ENCODE data around the gene SNAPC5. TPM values are rescaled to one million over a fixed set of nuclear protein-coding genes. Genes with fewer than 3 reads are reported as not detected.

SNAPC5 gene
- total RNA-seq, 1 donor from 2014 or later = 18.5 TPM

DNA sequence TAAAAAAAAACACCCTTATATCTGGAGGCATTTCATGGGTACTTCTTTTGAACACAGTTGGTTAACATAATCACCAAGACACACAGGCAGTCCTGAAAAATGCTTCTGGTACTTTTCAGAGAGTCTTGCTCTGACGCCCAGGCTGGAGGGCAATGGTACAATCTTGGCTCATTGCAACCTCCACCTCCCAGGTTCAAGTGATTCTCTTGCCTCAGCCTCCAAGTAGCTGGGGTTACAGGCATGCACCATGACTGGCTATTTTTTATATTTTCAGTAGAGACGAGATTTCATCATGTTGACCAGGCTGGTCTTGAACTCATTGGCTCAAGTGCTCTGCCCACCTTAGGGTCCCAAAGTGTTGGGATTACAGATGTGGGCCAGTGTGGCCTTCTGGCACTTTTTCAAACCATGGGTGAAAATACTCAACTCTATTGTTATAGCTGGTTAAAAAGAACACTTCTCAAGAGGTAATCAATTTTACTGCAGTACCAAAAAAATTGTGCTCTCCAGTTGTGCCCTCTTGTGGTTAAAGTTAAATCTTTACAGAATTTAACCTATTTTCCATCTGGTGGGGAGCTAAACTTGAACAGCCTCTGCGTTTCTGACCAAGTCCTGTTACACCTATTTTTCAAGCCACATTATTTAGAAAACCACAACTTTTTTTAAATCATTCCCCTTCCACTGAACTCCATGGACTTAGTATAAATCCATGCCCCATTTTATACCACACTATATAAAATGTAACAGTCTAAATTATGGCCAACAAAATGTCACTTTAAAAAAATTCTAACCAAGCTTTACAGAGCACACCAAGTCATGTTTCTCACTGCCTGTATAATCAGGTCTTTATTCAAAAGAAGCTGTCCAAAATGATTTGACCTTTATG, 1.2 kb upstream of the SNAPC5 start:
- H3K9me3 Mint-ChIP-seq = no peaks in the 10 kb centered on the region
- peak overlapping the region; percentile 69 for H3K27ac Mint-ChIP-seq
- no peak for DNase-seq (ENCODE audit: low spot score in 2 of 2, unreplicated experiment in 2 of 2)
- TF ChIP-seq, protein P1, sequence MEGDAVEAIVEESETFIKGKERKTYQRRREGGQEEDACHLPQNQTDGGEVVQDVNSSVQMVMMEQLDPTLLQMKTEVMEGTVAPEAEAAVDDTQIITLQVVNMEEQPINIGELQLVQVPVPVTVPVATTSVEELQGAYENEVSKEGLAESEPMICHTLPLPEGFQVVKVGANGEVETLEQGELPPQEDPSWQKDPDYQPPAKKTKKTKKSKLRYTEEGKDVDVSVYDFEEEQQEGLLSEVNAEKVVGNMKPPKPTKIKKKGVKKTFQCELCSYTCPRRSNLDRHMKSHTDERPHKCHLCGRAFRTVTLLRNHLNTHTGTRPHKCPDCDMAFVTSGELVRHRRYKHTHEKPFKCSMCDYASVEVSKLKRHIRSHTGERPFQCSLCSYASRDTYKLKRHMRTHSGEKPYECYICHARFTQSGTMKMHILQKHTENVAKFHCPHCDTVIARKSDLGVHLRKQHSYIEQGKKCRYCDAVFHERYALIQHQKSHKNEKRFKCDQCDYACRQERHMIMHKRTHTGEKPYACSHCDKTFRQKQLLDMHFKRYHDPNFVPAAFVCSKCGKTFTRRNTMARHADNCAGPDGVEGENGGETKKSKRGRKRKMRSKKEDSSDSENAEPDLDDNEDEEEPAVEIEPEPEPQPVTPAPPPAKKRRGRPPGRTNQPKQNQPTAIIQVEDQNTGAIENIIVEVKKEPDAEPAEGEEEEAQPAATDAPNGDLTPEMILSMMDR (IDR thresholded peaks at IDR 0.05; ENCODE audit: unreplicated experiment) = peak; percentile 59
- H3K36me3 Mint-ChIP-seq = peaks cover 40% of the 10 kb centered on the region
- H3K4me1 Mint-ChIP-seq = peaks cover 25% of the 10 kb centered on the region
- no peaks in the 10 kb centered on the region for H3K27me3 Mint-ChIP-seq (ENCODE audit: low read depth)
- no peak overlapping the region for H3K4me3 Mint-ChIP-seq

DNA sequence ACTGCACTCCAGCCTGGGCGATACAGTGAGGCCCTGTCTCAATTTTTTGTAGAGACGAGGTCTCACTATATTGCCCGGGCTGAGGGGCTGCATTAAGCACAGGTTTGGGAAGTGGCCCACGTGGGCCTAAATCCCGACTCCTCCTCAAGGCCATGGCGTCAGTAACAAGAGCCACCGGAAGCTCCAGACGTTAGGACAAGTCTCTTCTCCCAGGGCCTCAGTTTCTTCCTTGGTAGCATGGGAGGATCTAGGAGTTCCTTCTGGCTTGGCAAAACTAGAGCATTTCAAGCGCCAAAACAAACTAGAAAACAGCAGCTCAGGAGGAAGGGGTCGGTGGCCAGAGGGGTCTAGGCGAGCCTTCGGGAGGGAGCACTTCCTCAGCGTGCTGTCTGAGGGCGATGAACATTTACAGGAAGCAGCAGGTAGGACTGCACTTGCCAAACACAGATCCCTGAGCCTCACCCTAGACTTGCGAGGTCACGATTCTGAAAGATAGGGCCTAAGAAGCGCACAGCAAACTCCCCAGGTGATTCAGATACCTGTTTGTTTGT, 536 bp downstream of the SNAPC5 start:
- TF ChIP-seq, protein P1 (IDR thresholded peaks at IDR 0.05; ENCODE audit: unreplicated experiment) = no peak
- Mint-ChIP-seq H3K4me1 (peaks cover 11% of the 10 kb centered on the region), H3K27me3 (ENCODE audit: low read depth) (no peaks in the 10 kb centered on the region), H3K36me3 (peaks cover 34% of the 10 kb centered on the region), H3K27ac (peak overlapping the region; percentile 95), H3K9me3 (no peaks in the 10 kb centered on the region), H3K4me3 (peak overlapping the region; percentile 91)
- no peak for DNase-seq (ENCODE audit: low spot score in 2 of 2, unreplicated experiment in 2 of 2)

DNA sequence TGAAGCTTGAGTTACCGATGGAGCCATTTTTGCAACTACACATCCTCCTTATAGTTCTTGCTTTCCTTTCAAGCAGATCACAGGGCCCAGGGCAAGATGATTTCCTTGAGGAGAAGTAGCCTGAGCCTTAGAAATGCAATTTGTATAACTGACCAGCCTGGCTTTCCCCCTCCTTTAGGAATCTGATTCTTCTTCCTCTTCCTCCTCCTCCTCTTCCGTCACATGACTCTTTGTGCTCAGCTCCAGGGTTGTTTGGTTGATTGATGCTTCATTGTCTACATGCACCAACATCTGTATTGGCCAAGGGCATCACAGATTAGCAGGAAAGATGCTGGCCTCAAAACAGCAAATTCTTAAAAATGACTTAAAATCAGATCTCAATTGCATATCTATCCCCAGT, 3.3 kb downstream of the SNAPC5 start:
- no peak for DNase-seq (ENCODE audit: low spot score in 2 of 2, unreplicated experiment in 2 of 2)
- H3K4me3 Mint-ChIP-seq = no peak overlapping the region
- peaks cover 9% of the 10 kb centered on the region for H3K4me1 Mint-ChIP-seq
- no peaks in the 10 kb centered on the region for H3K9me3 Mint-ChIP-seq
- peaks cover 16% of the 10 kb centered on the region for H3K36me3 Mint-ChIP-seq
- H3K27me3 Mint-ChIP-seq (ENCODE audit: low read depth) = no peaks in the 10 kb centered on the region
- no peak overlapping the region for H3K27ac Mint-ChIP-seq
- TF ChIP-seq, protein P1 (IDR thresholded peaks at IDR 0.05; ENCODE audit: unreplicated experiment) = no peak

DNA sequence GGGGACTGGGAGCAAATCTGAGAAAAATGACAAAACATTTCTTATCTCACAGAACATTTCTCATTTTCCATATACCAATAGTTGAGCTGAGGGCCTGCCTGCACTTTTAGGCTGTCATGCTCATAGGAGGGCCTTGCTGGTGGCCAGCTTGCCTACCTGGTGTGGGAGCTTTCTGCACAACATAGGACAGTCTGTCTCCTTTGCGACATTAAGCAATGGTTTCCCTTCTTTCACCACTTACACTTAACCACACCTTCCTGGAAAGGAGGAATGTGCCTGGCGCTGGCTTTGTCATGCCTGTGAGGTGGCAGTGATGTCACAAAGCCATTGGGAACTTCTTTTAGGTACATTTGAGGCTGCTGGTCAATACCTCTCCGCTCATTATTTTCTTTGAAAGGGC, 5.7 kb downstream of the SNAPC5 start:
- H3K27ac Mint-ChIP-seq = no peak overlapping the region

DNA sequence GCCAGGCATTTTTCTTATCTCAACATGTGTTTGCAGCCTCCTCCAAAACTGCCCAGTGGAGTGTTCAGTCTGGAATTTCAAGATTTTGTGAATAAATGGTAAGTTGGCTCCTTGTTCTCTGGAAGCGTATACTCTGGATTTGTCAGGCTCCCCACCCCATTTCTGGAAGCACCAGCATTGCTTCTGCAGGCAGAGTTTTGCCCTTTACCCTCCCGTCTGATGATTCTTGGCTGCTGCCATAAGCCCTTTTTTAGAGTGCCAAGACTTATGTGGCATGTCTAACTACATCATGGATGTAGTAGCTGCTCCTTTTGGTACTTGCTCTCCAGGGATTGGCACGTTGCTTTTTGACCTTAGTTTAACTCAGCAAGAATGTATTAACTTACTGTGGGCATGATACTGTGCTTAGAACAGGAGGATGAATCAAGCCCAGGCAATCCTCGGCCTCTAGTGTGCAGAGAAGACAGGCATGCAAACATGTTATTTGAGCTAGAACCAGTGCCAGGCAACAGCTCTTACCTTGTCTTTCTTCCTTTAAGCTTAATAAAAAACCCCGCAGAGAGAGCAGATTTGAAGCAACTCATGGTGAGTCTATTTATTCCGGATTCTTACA, 8.3 kb downstream of the SNAPC5 start:
- TF ChIP-seq, protein P1 (IDR thresholded peaks at IDR 0.05; ENCODE audit: unreplicated experiment) = no peak
- Mint-ChIP-seq H3K9me3 (no peaks in the 10 kb centered on the region), H3K27ac (no peak overlapping the region), H3K4me3 (no peak overlapping the region), H3K27me3 (ENCODE audit: low read depth) (no peaks in the 10 kb centered on the region), H3K36me3 (peaks cover 6% of the 10 kb centered on the region), H3K4me1 (no peaks in the 10 kb centered on the region)
- DNase-seq (ENCODE audit: low spot score in 2 of 2, unreplicated experiment in 2 of 2) = no peak

More for the DNA sequence above, 5.7 kb downstream of the SNAPC5 start:
- no peaks in the 10 kb centered on the region for H3K27me3 Mint-ChIP-seq (ENCODE audit: low read depth)
- TF ChIP-seq, protein P1 (IDR thresholded peaks at IDR 0.05; ENCODE audit: unreplicated experiment) = no peak
- peaks cover under 1% of the 10 kb centered on the region for H3K4me1 Mint-ChIP-seq
- no peak overlapping the region for H3K4me3 Mint-ChIP-seq
- DNase-seq (ENCODE audit: low spot score in 2 of 2, unreplicated experiment in 2 of 2) = no peak
- H3K9me3 Mint-ChIP-seq = no peaks in the 10 kb centered on the region
- peaks cover 9% of the 10 kb centered on the region for H3K36me3 Mint-ChIP-seq
